Measurements from ENCODE around the gene ZNF532.

ZNF532 gene

GRCh38 chr18:58896268-58896667 lies 31.6 kb downstream of the ZNF532 start:
- Mint-ChIP-seq H3K27ac (no peak overlapping the region), H3K9me3 (no peaks in the 10 kb centered on the region), H3K36me3 (no peaks in the 10 kb centered on the region), H3K4me3 (no peak overlapping the region), H3K27me3 (peaks cover 15% of the 10 kb centered on the region), H3K4me1 (peaks cover 13% of the 10 kb centered on the region)
- no peak for DNase-seq
- CTCF ChIA-PET: no interaction called here

- H3K27ac Mint-ChIP-seq: no peak overlapping the region
- peaks cover 19% of the 10 kb centered on the region for H3K27me3 Mint-ChIP-seq
- no peaks in the 10 kb centered on the region for H3K36me3 Mint-ChIP-seq
- no peaks in the 10 kb centered on the region for H3K9me3 Mint-ChIP-seq
- peaks cover 10% of the 10 kb centered on the region for H3K4me1 Mint-ChIP-seq
- DNase-seq: no peak
- CTCF ChIA-PET: no interaction called here
- no peak overlapping the region for H3K4me3 Mint-ChIP-seq
Measured at GRCh38 chr18:58896734-58897508, 32.2 kb downstream of the ZNF532 start.

- Mint-ChIP-seq H3K9me3 (no peaks in the 10 kb centered on the region), H3K4me1 (peaks cover 10% of the 10 kb centered on the region), H3K4me3 (no peak overlapping the region), H3K27ac (no peak overlapping the region), H3K27me3 (peaks cover 25% of the 10 kb centered on the region), H3K36me3 (no peaks in the 10 kb centered on the region)
- DNase-seq: no peak
- CTCF ChIA-PET: no interaction called here
Measured at GRCh38 chr18:58898010-58898799, 33.5 kb downstream of the ZNF532 start.

GRCh38 chr18:58900015-58900649 lies 35.5 kb downstream of the ZNF532 start:
- Mint-ChIP-seq H3K9me3 (no peaks in the 10 kb centered on the region), H3K4me3 (no peak overlapping the region), H3K36me3 (no peaks in the 10 kb centered on the region), H3K27me3 (peaks cover 21% of the 10 kb centered on the region), H3K27ac (no peak overlapping the region), H3K4me1 (peaks cover 10% of the 10 kb centered on the region)
- CTCF ChIA-PET: no interaction called here
- DNase-seq: no peak

- H3K36me3 Mint-ChIP-seq: no peaks in the 10 kb centered on the region
- H3K4me3 Mint-ChIP-seq: no peak overlapping the region
- CTCF ChIA-PET: no interaction called here
- no peaks in the 10 kb centered on the region for H3K9me3 Mint-ChIP-seq
- H3K4me1 Mint-ChIP-seq: peaks cover 8% of the 10 kb centered on the region
- no peak for DNase-seq
- peaks cover 16% of the 10 kb centered on the region for H3K27me3 Mint-ChIP-seq
- H3K27ac Mint-ChIP-seq: no peak overlapping the region
Measured at GRCh38 chr18:58901143-58901542, 36.5 kb downstream of the ZNF532 start.

- peaks cover 16% of the 10 kb centered on the region for H3K27me3 Mint-ChIP-seq
- H3K9me3 Mint-ChIP-seq: no peaks in the 10 kb centered on the region
- peaks cover 2% of the 10 kb centered on the region for H3K4me1 Mint-ChIP-seq
- no peak for DNase-seq
- no peak overlapping the region for H3K27ac Mint-ChIP-seq
- CTCF ChIA-PET: no interaction called here
- no peaks in the 10 kb centered on the region for H3K36me3 Mint-ChIP-seq
- H3K4me3 Mint-ChIP-seq: no peak overlapping the region
Measured at GRCh38 chr18:58901783-58902182, 37.1 kb downstream of the ZNF532 start.

- CTCF ChIA-PET: no interaction called here
- no peaks in the 10 kb centered on the region for H3K36me3 Mint-ChIP-seq
- H3K9me3 Mint-ChIP-seq: no peaks in the 10 kb centered on the region
- H3K27me3 Mint-ChIP-seq: peaks cover 21% of the 10 kb centered on the region
- no peak for DNase-seq
- no peak overlapping the region for H3K27ac Mint-ChIP-seq
- H3K4me1 Mint-ChIP-seq: no peaks in the 10 kb centered on the region
- no peak overlapping the region for H3K4me3 Mint-ChIP-seq
Measured at GRCh38 chr18:58902961-58903360, 38.3 kb downstream of the ZNF532 start.

- CTCF ChIA-PET: no interaction called here
- no peak overlapping the region for H3K27ac Mint-ChIP-seq
- H3K36me3 Mint-ChIP-seq: no peaks in the 10 kb centered on the region
- H3K9me3 Mint-ChIP-seq: no peaks in the 10 kb centered on the region
- peaks cover 19% of the 10 kb centered on the region for H3K27me3 Mint-ChIP-seq
- DNase-seq: no peak
- H3K4me3 Mint-ChIP-seq: no peak overlapping the region
- no peaks in the 10 kb centered on the region for H3K4me1 Mint-ChIP-seq
Measured at GRCh38 chr18:58903533-58903932, 38.9 kb downstream of the ZNF532 start.

- peaks cover 22% of the 10 kb centered on the region for H3K27me3 Mint-ChIP-seq
- no peak overlapping the region for H3K27ac Mint-ChIP-seq
- no peak overlapping the region for H3K4me3 Mint-ChIP-seq
- no peaks in the 10 kb centered on the region for H3K4me1 Mint-ChIP-seq
- no peak for DNase-seq
- H3K9me3 Mint-ChIP-seq: no peaks in the 10 kb centered on the region
- no peaks in the 10 kb centered on the region for H3K36me3 Mint-ChIP-seq
- CTCF ChIA-PET: no interaction called here
Measured at GRCh38 chr18:58905777-58906428, 41.2 kb downstream of the ZNF532 start.

GRCh38 chr18:58908006-58908405 lies 43.3 kb downstream of the ZNF532 start:
- no peak overlapping the region for H3K4me3 Mint-ChIP-seq
- DNase-seq: no peak
- H3K9me3 Mint-ChIP-seq: no peaks in the 10 kb centered on the region
- H3K36me3 Mint-ChIP-seq: no peaks in the 10 kb centered on the region
- H3K27ac Mint-ChIP-seq: no peak overlapping the region
- CTCF ChIA-PET: interaction anchor here (0.6 kb wide), 1 partner anchor 43 kb away, joined by 3 read pairs; no protein-coding TSS in a partner anchor
- peaks cover 27% of the 10 kb centered on the region for H3K27me3 Mint-ChIP-seq
- H3K4me1 Mint-ChIP-seq: no peaks in the 10 kb centered on the region

- no peaks in the 10 kb centered on the region for H3K36me3 Mint-ChIP-seq
- H3K27ac Mint-ChIP-seq: no peak overlapping the region
- peaks cover 7% of the 10 kb centered on the region for H3K4me1 Mint-ChIP-seq
Measured at GRCh38 chr18:58909521-58909920, 44.8 kb downstream of the ZNF532 start.

GRCh38 chr18:58911241-58911640 lies 46.6 kb downstream of the ZNF532 start:
- no peak for DNase-seq

More at GRCh38 chr18:58909521-58909920, 44.8 kb downstream of the ZNF532 start:
- H3K27me3 Mint-ChIP-seq: peaks cover 25% of the 10 kb centered on the region
- no peak overlapping the region for H3K4me3 Mint-ChIP-seq
- no peaks in the 10 kb centered on the region for H3K9me3 Mint-ChIP-seq
- CTCF ChIA-PET: no interaction called here
- DNase-seq: no peak

GRCh38 chr18:58911766-58912165 lies 47.1 kb downstream of the ZNF532 start:
- Mint-ChIP-seq H3K9me3 (no peaks in the 10 kb centered on the region), H3K27me3 (peaks cover 30% of the 10 kb centered on the region), H3K27ac (no peak overlapping the region), H3K4me1 (peaks cover 7% of the 10 kb centered on the region), H3K36me3 (no peaks in the 10 kb centered on the region), H3K4me3 (no peak overlapping the region)
- no peak for DNase-seq
- CTCF ChIA-PET: no interaction called here

More at GRCh38 chr18:58911241-58911640, 46.6 kb downstream of the ZNF532 start:
- Mint-ChIP-seq H3K4me1 (peaks cover 7% of the 10 kb centered on the region), H3K27me3 (peaks cover 29% of the 10 kb centered on the region), H3K27ac (no peak overlapping the region), H3K36me3 (no peaks in the 10 kb centered on the region), H3K4me3 (no peak overlapping the region), H3K9me3 (no peaks in the 10 kb centered on the region)
- CTCF ChIA-PET: no interaction called here
